Spleen (tissue), 11 donors: ENCODE data around the gene SESN2. TPM values are rescaled to one million over a fixed set of nuclear protein-coding genes. Genes with fewer than 3 reads are reported as not detected.

ENCODE experiments used
- DNase-seq: peaks from one replicate; pipeline ENCODE4 v3.0.0-alpha.2; 2020
- H3K27ac ChIP-seq, 8 donors: fragments of 200-600 bp; sonication (generic) in 7 of 8; 1 replicate in 4 of 8; 2 replicates in 4 of 8; pipeline versions ENCODE4 v1.5.0 to v1.8.0; 2016 to 2021; ENCODE audit warnings: inconsistent platforms in 4 of 8, mild to moderate bottlenecking in 4 of 8, moderate library complexity in 1 of 8
- H3K27me3 ChIP-seq, 7 donors: fragments of 200-600 bp; sonication (generic) in 6 of 7; replicated peaks in 1 of 7; 1 replicate in 4 of 7; 2 replicates in 3 of 7; pipeline versions ENCODE4 v1.5.0 to v1.8.0; 2016 to 2021; ENCODE audit warnings: inconsistent platforms in 3 of 7, mild to moderate bottlenecking in 1 of 7
- H3K36me3 ChIP-seq, 6 donors: fragments of 200-600 bp; sonication (generic) in 5 of 6; 1 replicate in 4 of 6; 2 replicates in 2 of 6; pipeline versions ENCODE4 v1.5.0 to v1.8.0; 2016 to 2021; ENCODE audit warnings: inconsistent platforms in 2 of 6
- H3K4me1 ChIP-seq, 6 donors: fragments of 200-600 bp; sonication (generic) in 5 of 6; 1 replicate in 3 of 6; 2 replicates in 3 of 6; pipeline versions ENCODE4 v1.5.0 to v1.8.0; 2016 to 2021; ENCODE audit warnings: inconsistent platforms in 3 of 6
- H3K4me3 ChIP-seq, 8 donors: fragments of 200-600 bp; sonication (generic) in 7 of 8; 1 replicate in 4 of 8; 2 replicates in 4 of 8; pipeline versions ENCODE4 v1.5.0 to v1.8.0; 2016 to 2021; ENCODE audit warnings: inconsistent platforms in 4 of 8, mild to moderate bottlenecking in 4 of 8, moderate library complexity in 2 of 8
- H3K9me3 ChIP-seq, 8 donors: fragments of 200-600 bp; sonication (generic) in 7 of 8; 1 replicate in 4 of 8; 2 replicates in 4 of 8; pipeline versions ENCODE4 v1.5.0 to v1.8.0; 2016 to 2021; ENCODE audit warnings: inconsistent platforms in 4 of 8
- POLR2A ChIP-seq, 3 donors: fragments of 450-650 bp; IDR thresholded peaks; one replicate each; pipeline ENCODE4 v1.5.1; 2017; ENCODE audit warnings: antibody characterized with exemption in 3 of 3, mild to moderate bottlenecking in 1 of 3
- POLR2AphosphoS5 ChIP-seq, 3 donors: sonication (generic); formaldehyde crosslinking; IDR thresholded peaks; one replicate each; pipeline ENCODE4 v1.5.1; 2017; ENCODE audit warnings: antibody characterized with exemption in 3 of 3
- WGBS, 5 donors: extraction: QIAGEN DNeasy Blood & Tissue Kit in 3 of 5; methylation state at CpG; one replicate each; pipeline versions ENCODE4 v1.1.5 to v1.1.7; 2013 to 2018; 5-methylcytosine and 5-hydroxymethylcytosine counted together
- intact Hi-C: fragments of 100-400 bp; cut with DNase I; formaldehyde crosslinking; loops from one replicate; pipeline ENCODE4 v1.15.0; 2023; ENCODE audit warnings: low total_unique reads
- polyA plus RNA-seq, 3 donors: library from polyadenylated mRNA; stranded (reverse); fragments of 200-250 nt; gene quantifications; one replicate each; pipeline ENCODE4 v1.2.1, GENCODE V29; 2013
- total RNA-seq, 7 donors: library from RNA; depleted of rRNA in 3 of 7; stranded (reverse); fragments of >200 nt in 3 of 7; fragmentation: NEBNext Ultra II Directional in 4 of 7; extraction: Animal tissue kit (Norgen Biotek cat#: 25700) in 4 of 7; gene quantifications; one replicate each; pipeline versions ENCODE4 v1.1.0 to v1.2.1, GENCODE V29; 2016 to 2021
- TF ChIP-seq, protein P1 (sequence below), 11 experiments: fragments of 200-600 bp in 7 of 11; fragments of 450-650 bp in 4 of 11; sonication (generic) in 4 of 11; IDR thresholded peaks in 8 of 11; conservative IDR thresholded peaks in 3 of 11; 1 replicate in 7 of 11; 2 replicates in 4 of 11; pipeline versions ENCODE4 v1.4.0 to v1.8.0; 2016 to 2021; ENCODE audit warnings: antibody characterized with exemption in 11 of 11, inconsistent platforms in 4 of 11, mild to moderate bottlenecking in 1 of 11
- donor health status: healthy with polysubstance abuse.
- donor health status: DM: no; HTN: no; CAD: no; lungs with moderate emphysema.
- donor health status: DM: no; HTN: no; CAD: no.
- donor health status: Bipolar disorder and iron deficiency.
- donor health status: healthy.
- donor health status: DM: no; HTN: no; CAD: no.
- donor health status: DM: yes; HTN: yes; CAD: no.

The SESN2 gene
- total and polyA plus RNA-seq, 10 donors, result 2.4 to 16.7 (median 8.2) TPM

DNA sequence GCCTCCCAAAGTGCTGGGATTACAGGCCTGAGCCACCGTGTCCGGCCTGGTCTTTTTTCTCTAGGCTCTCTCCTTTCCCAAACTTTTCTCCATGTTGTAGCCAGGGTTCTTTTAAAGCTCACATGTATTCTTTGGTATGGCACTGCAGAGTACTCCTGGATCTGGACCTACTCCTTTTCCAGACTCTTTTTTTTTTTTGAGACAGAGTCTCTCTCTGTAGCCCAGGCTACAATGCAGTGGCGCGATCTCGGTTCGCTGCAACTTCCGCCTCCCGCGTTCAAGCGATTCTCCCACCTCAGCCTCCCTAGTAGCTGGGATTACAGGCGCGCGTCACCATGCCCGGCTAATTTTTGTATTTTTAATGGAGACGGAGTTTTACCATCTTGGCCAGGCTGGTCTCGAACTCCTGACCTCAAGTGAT, 68.9 kb downstream of the SESN2 start:
- H3K27ac ChIP-seq, result peak overlapping the region; percentile 91 to 96 (median 94)
- intact Hi-C loops, result loop anchor here (10.0 kb wide), 1 partner anchor 63 kb away; no protein-coding TSS in a partner anchor

DNA sequence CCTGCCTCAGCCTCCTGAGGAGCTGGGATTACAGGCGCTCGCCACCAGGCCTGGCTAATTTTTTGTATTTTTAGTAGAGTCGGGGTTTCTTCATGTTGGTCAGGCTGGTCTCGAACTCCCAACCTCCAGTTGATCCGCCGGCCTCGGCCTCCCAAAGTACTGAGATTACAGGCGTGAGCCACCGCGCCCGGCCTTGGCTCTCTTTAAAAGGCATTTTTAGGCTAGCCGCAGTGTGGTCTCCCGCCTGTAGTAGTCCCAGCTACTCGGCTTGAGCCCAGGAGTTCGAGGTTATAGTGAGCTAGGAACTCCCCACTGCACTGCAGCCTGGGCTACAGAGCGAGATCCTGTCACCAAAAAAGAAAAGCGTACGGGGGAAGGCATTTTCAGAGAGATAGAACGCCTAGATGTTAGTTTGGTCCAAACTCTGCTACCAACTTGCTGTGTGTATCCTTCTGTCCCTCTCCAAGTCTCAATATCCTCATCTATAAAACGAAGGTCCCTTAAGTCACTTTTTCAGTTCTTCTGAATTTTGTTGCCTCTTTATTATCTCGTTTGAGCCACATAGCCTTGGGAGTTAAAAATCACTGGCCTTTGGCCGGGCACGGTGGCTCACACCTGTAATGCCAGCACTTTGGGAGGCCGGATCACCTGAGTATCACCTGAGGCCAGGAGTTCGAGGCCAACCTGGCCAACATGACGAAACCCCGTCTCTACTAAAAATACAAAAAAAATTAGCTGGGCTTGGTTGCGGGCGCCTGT, 70.3 kb downstream of the SESN2 start:
- no peak for TF ChIP-seq POLR2AphosphoS5 (IDR thresholded peaks at IDR 0.05)
- no peak for TF ChIP-seq POLR2A (IDR thresholded peaks at IDR 0.05)
- TF ChIP-seq, protein P1, sequence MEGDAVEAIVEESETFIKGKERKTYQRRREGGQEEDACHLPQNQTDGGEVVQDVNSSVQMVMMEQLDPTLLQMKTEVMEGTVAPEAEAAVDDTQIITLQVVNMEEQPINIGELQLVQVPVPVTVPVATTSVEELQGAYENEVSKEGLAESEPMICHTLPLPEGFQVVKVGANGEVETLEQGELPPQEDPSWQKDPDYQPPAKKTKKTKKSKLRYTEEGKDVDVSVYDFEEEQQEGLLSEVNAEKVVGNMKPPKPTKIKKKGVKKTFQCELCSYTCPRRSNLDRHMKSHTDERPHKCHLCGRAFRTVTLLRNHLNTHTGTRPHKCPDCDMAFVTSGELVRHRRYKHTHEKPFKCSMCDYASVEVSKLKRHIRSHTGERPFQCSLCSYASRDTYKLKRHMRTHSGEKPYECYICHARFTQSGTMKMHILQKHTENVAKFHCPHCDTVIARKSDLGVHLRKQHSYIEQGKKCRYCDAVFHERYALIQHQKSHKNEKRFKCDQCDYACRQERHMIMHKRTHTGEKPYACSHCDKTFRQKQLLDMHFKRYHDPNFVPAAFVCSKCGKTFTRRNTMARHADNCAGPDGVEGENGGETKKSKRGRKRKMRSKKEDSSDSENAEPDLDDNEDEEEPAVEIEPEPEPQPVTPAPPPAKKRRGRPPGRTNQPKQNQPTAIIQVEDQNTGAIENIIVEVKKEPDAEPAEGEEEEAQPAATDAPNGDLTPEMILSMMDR (IDR thresholded peaks at IDR 0.05 in 8 of 11, conservative IDR thresholded peaks at IDR 0.05 in 3 of 11), result peak in 3 of 11 experiments; percentile 12 to 17 (median 14)
- Histone ChIP-seq H3K27ac (peak overlapping the region; percentile 91 to 96 (median 94)), H3K4me1 (peaks cover 12 to 82% (median 44%) of the 10 kb centered on the region in 6 donors), H3K4me3 (peak overlapping the region; percentile 47 to 75 (median 60)), H3K27me3 (no peaks in the 10 kb centered on the region), H3K9me3 (no peaks in the 10 kb centered on the region), H3K36me3 (peaks cover 2 to 42% (median 35%) of the 10 kb centered on the region in 6 donors)
- peak; percentile 86 for DNase-seq
- 34 to 37% (median 35%) methylated on average over 28 to 29 of the region's 29 CpGs for WGBS, 5 donors
- intact Hi-C loops, result loop anchor here (10.0 kb wide), 1 partner anchor 65 kb away; no protein-coding TSS in a partner anchor

More for the DNA sequence above, 68.9 kb downstream of the SESN2 start:
- Histone ChIP-seq H3K36me3 (peaks cover 0 to 29% (median 22%) of the 10 kb centered on the region in 6 donors), H3K4me3 (peak overlapping the region; percentile 47 to 75 (median 60)), H3K9me3 (no peaks in the 10 kb centered on the region), H3K4me1 (peaks cover 12 to 70% (median 44%) of the 10 kb centered on the region in 6 donors), H3K27me3 (no peaks in the 10 kb centered on the region)
- peak; percentile 78 for DNase-seq
- TF ChIP-seq POLR2AphosphoS5 (IDR thresholded peaks at IDR 0.05) (no peak), POLR2A (IDR thresholded peaks at IDR 0.05) (no peak)
- TF ChIP-seq, protein P1 (IDR thresholded peaks at IDR 0.05 in 8 of 11, conservative IDR thresholded peaks at IDR 0.05 in 3 of 11), result no peak
- WGBS, 5 donors, result 49 to 78% (median 68%) methylated on average over 16 of the region's 16 CpGs

Other genes starting within 250 kb of the SESN2 start
- 10 to 100 TPM; 16.5 to 26.4 (median 21.8) TPM for gene EYA3, start 170.9 kb upstream of the SESN2 start, total RNA-seq
- gene EYA3, start 170.9 kb upstream of the SESN2 start, polyA plus RNA-seq, result 1 to 10 TPM; 3.5 to 5.4 (median 3.6) TPM
- gene PTAFR, start 82.8 kb upstream of the SESN2 start, total RNA-seq, result 10 to 100 TPM; 13.8 to 32.2 (median 28.2) TPM
- gene PTAFR, start 82.8 kb upstream of the SESN2 start, polyA plus RNA-seq, result 1 to 10 TPM; 5.0 to 7.5 (median 5.7) TPM
- 10 to 100 TPM; 52.0 to 71.0 (median 60.8) TPM for gene DNAJC8, start 26.5 kb upstream of the SESN2 start, total RNA-seq
- gene DNAJC8, start 26.5 kb upstream of the SESN2 start, polyA plus RNA-seq, result 10 to 100 TPM; 63.8 to 95.9 (median 92.8) TPM
- 100 to 1,000 TPM in 3 of 7 donors, 10 to 100 TPM in 4; 75.4 to 231 (median 97.1) TPM for gene ATP5IF1, start 23.4 kb upstream of the SESN2 start, total RNA-seq
- 100 to 1,000 TPM; 340 to 411 (median 378) TPM for gene ATP5IF1, start 23.4 kb upstream of the SESN2 start, polyA plus RNA-seq
- 10 to 100 TPM; 11.2 to 19.1 (median 14.9) TPM for gene MED18, start 69.5 kb downstream of the SESN2 start, total RNA-seq
- 10 to 100 TPM; 22.9 to 31.2 (median 24.4) TPM for gene MED18, start 69.5 kb downstream of the SESN2 start, polyA plus RNA-seq
- gene PHACTR4, start 110.2 kb downstream of the SESN2 start, total RNA-seq, result 10 to 100 TPM; 24.1 to 55.9 (median 32.9) TPM
- 10 to 100 TPM in 1 of 3 donors, 1 to 10 TPM in 2; 8.2 to 16.4 (median 8.9) TPM for gene PHACTR4, start 110.2 kb downstream of the SESN2 start, polyA plus RNA-seq
- gene RCC1, start 246.5 kb downstream of the SESN2 start, total RNA-seq, result 10 to 100 TPM; 15.1 to 26.2 (median 22.4) TPM
- 10 to 100 TPM; 23.6 to 29.0 (median 28.9) TPM for gene RCC1, start 246.5 kb downstream of the SESN2 start, polyA plus RNA-seq